WTC11 (cell line): Measurements from ENCODE around the gene PNPO. TPM values are rescaled to one million over a fixed set of nuclear protein-coding genes. Genes with fewer than 3 reads are reported as not detected.

Experiments used
- ATAC-seq: fragments of 200-7000 bp; cut with Tn5 transposase; 2 replicates; pipeline ENCODE4 v1.10.0; 2021; ENCODE audit warnings: mild to moderate bottlenecking, moderate library complexity
- CTCF ChIA-PET: fragments of 300-600 bp; sonication (Branson Sonifier 250); formaldehyde crosslinking; loops from one replicate; lab custom pipeline; 2021; ENCODE audit warnings: antibody characterized with exemption; lab: Charles Lee
- POLR2A ChIA-PET: fragments of 350-600 bp; sonication (Branson Sonifier 250); formaldehyde crosslinking; loops from one replicate; lab custom pipeline; 2021; ENCODE audit warnings: antibody characterized with exemption; lab: Charles Lee
- DNase-seq: peaks from one replicate; pipeline ENCODE4 v3.0.0; 2021; ENCODE audit warnings: low spot score
- H3K27ac Mint-ChIP-seq: 2 replicates; pipeline ENCODE4 v1.8.0; 2021; ENCODE audit warnings: mixed read lengths
- H3K27me3 Mint-ChIP-seq: 2 replicates; pipeline ENCODE4 v1.8.0; 2021; ENCODE audit warnings: low read depth, mild to moderate bottlenecking, moderate library complexity, mixed read lengths
- H3K36me3 Mint-ChIP-seq: 2 replicates; pipeline ENCODE4 v1.8.0; 2021; ENCODE audit warnings: mixed read lengths
- H3K4me1 Mint-ChIP-seq: 2 replicates; pipeline ENCODE4 v1.8.0; 2022; ENCODE audit warnings: mixed read lengths
- H3K4me3 Mint-ChIP-seq: 2 replicates; pipeline ENCODE4 v1.8.0; 2021; ENCODE audit warnings: mild to moderate bottlenecking, moderate library complexity, mixed read lengths
- H3K9me3 Mint-ChIP-seq: 2 replicates; pipeline ENCODE4 v1.8.0; 2021; ENCODE audit warnings: mixed read lengths
- CBFB ChIP-seq: sonication (generic); formaldehyde crosslinking; IDR thresholded peaks from 2 replicates; pipeline ENCODE4 v1.8.1; 2022; ENCODE audit warnings: mild to moderate bottlenecking, low read depth, missing genetic modification reagents
- CREB1 ChIP-seq: sonication (generic); formaldehyde crosslinking; IDR thresholded peaks from 2 replicates; pipeline ENCODE4 v1.8.0; 2023; ENCODE audit warnings: mild to moderate bottlenecking, missing genetic modification reagents
- FOXJ3 ChIP-seq: sonication (generic); formaldehyde crosslinking; IDR thresholded peaks from 2 replicates; pipeline ENCODE4 v1.9.0; 2021; ENCODE audit warnings: missing genetic modification reagents, mild to moderate bottlenecking, borderline replicate concordance
- KAT7 ChIP-seq: sonication (generic); formaldehyde crosslinking; IDR thresholded peaks from 2 replicates; pipeline ENCODE4 v1.8.1; 2023; ENCODE audit warnings: missing genetic modification reagents, mild to moderate bottlenecking, borderline replicate concordance
- NR1H2 ChIP-seq: sonication (generic); formaldehyde crosslinking; IDR thresholded peaks from 2 replicates; pipeline ENCODE4 v1.9.0; 2021; ENCODE audit warnings: mild to moderate bottlenecking, moderate library complexity, missing genetic modification reagents
- NR2C2 ChIP-seq: sonication (generic); formaldehyde crosslinking; IDR thresholded peaks from 2 replicates; pipeline ENCODE4 v1.8.0; 2022; ENCODE audit warnings: mild to moderate bottlenecking, missing genetic modification reagents
- RORB ChIP-seq: fragments of 250-450 bp; sonication (Bioruptor Pico); IDR thresholded peaks from 2 replicates; pipeline ENCODE4 v1.9.0; 2021; ENCODE audit warnings: mild to moderate bottlenecking
- SOX15 ChIP-seq: fragments of 250-450 bp; sonication (Bioruptor Pico); IDR thresholded peaks from 2 replicates; pipeline ENCODE4 v1.9.0; 2021; ENCODE audit warnings: mild to moderate bottlenecking
- ZNF219 ChIP-seq: sonication (generic); formaldehyde crosslinking; IDR thresholded peaks from 2 replicates; pipeline ENCODE4 v1.8.0; 2023; ENCODE audit warnings: missing genetic modification reagents, mild to moderate bottlenecking, borderline replicate concordance
- ZNF232 ChIP-seq: sonication (generic); formaldehyde crosslinking; IDR thresholded peaks from 2 replicates; pipeline ENCODE4 v1.8.0; 2022; ENCODE audit warnings: mild to moderate bottlenecking, missing genetic modification reagents
- total RNA-seq: library from RNA; stranded (reverse); gene quantifications from 3 replicates; pipeline ENCODE4 v1.2.3, GENCODE V29; 2021
- TF ChIP-seq, protein P1 (sequence below): sonication (generic); formaldehyde crosslinking; IDR thresholded peaks from 2 replicates; pipeline ENCODE4 v1.8.1; 2023; ENCODE audit warnings: mild to moderate bottlenecking, missing genetic modification reagents
- TF ChIP-seq, protein P2 (sequence below): sonication (generic); formaldehyde crosslinking; IDR thresholded peaks from 2 replicates; pipeline ENCODE4 v1.8.1; 2023; ENCODE audit warnings: mild to moderate bottlenecking, moderate library complexity, missing genetic modification reagents
- TF ChIP-seq, protein P3 (sequence below): sonication (generic); formaldehyde crosslinking; IDR thresholded peaks from 2 replicates; pipeline ENCODE4 v1.8.1; 2022; ENCODE audit warnings: missing genetic modification reagents, borderline replicate concordance
- TF ChIP-seq, protein P4 (sequence below): sonication (generic); formaldehyde crosslinking; conservative IDR thresholded peaks from 2 replicates; pipeline ENCODE4 v1.8.1; 2023; ENCODE audit warnings: mild to moderate bottlenecking, low read depth, missing genetic modification reagents, moderate library complexity
- TF ChIP-seq, protein P5 (sequence below): sonication (generic); formaldehyde crosslinking; IDR thresholded peaks from 2 replicates; pipeline ENCODE4 v1.8.1; 2022; ENCODE audit warnings: mild to moderate bottlenecking, missing genetic modification reagents, moderate library complexity, borderline replicate concordance
- TF ChIP-seq, protein P6 (sequence below): sonication (generic); formaldehyde crosslinking; IDR thresholded peaks from 2 replicates; pipeline ENCODE4 v1.8.1; 2023; ENCODE audit warnings: mild to moderate bottlenecking, missing genetic modification reagents

The PNPO gene
- total RNA-seq, 1 experiment from 2014 or later = 12.2 TPM

DNA sequence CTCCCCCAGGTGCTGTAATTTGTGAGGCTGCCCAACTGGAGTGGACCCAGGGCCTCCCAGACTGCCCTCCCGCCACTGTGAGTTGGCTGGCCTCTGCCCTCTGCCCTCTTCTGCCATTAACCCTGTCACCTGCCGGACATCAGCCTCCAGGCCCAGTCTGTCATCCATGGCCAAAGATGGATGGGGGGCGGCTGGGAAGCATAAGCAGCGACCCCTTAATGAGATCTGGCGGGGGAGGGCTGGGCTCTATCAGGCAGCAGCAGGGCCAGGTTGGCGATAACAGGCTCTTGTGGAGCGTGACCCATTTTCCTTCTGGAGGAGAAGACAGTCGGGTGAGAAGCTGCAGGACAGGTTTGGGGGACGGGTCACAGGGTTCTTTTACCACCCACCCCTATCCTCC, 54.8 kb downstream of the PNPO start:
- no peak overlapping the region for H3K27ac Mint-ChIP-seq
- no peaks in the 10 kb centered on the region for H3K27me3 Mint-ChIP-seq
- TF ChIP-seq FOXJ3 (CRISPR knock-in tag) (no peak), ZNF219 (CRISPR knock-in tag) (no peak), KAT7 (no peak), CBFB (CRISPR knock-in tag) (no peak)
- TF ChIP-seq, protein P1, sequence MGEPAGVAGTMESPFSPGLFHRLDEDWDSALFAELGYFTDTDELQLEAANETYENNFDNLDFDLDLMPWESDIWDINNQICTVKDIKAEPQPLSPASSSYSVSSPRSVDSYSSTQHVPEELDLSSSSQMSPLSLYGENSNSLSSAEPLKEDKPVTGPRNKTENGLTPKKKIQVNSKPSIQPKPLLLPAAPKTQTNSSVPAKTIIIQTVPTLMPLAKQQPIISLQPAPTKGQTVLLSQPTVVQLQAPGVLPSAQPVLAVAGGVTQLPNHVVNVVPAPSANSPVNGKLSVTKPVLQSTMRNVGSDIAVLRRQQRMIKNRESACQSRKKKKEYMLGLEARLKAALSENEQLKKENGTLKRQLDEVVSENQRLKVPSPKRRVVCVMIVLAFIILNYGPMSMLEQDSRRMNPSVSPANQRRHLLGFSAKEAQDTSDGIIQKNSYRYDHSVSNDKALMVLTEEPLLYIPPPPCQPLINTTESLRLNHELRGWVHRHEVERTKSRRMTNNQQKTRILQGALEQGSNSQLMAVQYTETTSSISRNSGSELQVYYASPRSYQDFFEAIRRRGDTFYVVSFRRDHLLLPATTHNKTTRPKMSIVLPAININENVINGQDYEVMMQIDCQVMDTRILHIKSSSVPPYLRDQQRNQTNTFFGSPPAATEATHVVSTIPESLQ (CRISPR knock-in tag) = no peak
- TF ChIP-seq, protein P2, sequence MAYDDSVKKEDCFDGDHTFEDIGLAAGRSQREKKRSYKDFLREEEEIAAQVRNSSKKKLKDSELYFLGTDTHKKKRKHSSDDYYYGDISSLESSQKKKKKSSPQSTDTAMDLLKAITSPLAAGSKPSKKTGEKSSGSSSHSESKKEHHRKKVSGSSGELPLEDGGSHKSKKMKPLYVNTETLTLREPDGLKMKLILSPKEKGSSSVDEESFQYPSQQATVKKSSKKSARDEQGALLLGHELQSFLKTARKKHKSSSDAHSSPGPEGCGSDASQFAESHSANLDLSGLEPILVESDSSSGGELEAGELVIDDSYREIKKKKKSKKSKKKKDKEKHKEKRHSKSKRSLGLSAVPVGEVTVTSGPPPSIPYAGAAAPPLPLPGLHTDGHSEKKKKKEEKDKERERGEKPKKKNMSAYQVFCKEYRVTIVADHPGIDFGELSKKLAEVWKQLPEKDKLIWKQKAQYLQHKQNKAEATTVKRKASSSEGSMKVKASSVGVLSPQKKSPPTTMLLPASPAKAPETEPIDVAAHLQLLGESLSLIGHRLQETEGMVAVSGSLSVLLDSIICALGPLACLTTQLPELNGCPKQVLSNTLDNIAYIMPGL (CRISPR knock-in tag) = no peak
- H3K9me3 Mint-ChIP-seq = no peaks in the 10 kb centered on the region
- ChIA-PET CTCF (interaction anchor here (1.1 to 3.1 kb wide), 7 partner anchors 8 to 148 kb away, joined by 3 to 25 read pairs (median 8); partner anchors contain the start of gene CDK5RAP3), POLR2A (no interaction called here)
- no peak overlapping the region for H3K4me3 Mint-ChIP-seq
- no peaks in the 10 kb centered on the region for H3K36me3 Mint-ChIP-seq
- no peak for ATAC-seq
- peaks cover 44% of the 10 kb centered on the region for H3K4me1 Mint-ChIP-seq
- no peak for DNase-seq

DNA sequence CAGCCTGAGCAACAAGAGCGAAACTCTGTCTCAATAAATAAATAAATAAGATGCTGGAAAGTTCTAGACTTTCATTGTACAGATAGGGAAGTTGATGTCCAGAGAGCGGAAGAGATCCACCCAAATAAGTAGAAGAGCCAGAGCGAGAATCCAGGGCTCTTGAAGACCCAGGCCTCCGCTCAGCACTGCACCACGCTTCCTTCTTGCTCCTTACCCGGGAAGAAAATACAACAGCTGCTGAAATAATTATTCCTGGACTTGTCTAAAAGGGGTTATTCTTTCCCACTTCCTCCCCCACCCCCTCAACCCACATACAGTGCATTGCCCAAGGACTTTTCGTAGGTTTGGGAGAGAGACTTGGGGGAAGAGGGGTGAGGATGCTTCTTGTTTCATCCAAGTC, 56.2 kb downstream of the PNPO start:
- Mint-ChIP-seq H3K4me1 (peaks cover 40% of the 10 kb centered on the region), H3K27me3 (no peaks in the 10 kb centered on the region; the same call in 1 of the 2 replicates), H3K9me3 (no peaks in the 10 kb centered on the region), H3K4me3 (no peak overlapping the region), H3K36me3 (no peaks in the 10 kb centered on the region), H3K27ac (no peak overlapping the region)
- ATAC-seq (no peak), DNase-seq (no peak)
- CTCF ChIA-PET = interaction anchor here (1.4 to 1.5 kb wide), 2 partner anchors 19 to 51 kb away, joined by 3 to 6 read pairs; no protein-coding TSS in a partner anchor
- POLR2A ChIA-PET = interaction anchor here (0.6 kb wide), 1 partner anchor 25 kb away, joined by 3 read pairs; no protein-coding TSS in a partner anchor
- TF ChIP-seq NR1H2 (CRISPR knock-in tag) (no peak), SOX15 (CRISPR knock-in tag) (no peak), RORB (CRISPR knock-in tag) (no peak), ZNF232 (CRISPR knock-in tag) (no peak), ZNF219 (CRISPR knock-in tag) (no peak), KAT7 (no peak), NR2C2 (CRISPR knock-in tag) (no peak), CREB1 (CRISPR knock-in tag) (no peak)
- TF ChIP-seq, protein P3, sequence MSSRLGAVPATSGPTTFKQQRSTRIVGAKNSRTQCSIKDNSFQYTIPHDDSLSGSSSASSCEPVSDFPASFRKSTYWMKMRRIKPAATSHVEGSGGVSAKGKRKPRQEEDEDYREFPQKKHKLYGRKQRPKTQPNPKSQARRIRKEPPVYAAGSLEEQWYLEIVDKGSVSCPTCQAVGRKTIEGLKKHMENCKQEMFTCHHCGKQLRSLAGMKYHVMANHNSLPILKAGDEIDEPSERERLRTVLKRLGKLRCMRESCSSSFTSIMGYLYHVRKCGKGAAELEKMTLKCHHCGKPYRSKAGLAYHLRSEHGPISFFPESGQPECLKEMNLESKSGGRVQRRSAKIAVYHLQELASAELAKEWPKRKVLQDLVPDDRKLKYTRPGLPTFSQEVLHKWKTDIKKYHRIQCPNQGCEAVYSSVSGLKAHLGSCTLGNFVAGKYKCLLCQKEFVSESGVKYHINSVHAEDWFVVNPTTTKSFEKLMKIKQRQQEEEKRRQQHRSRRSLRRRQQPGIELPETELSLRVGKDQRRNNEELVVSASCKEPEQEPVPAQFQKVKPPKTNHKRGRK (CRISPR knock-in tag) = no peak
- TF ChIP-seq, protein P4, sequence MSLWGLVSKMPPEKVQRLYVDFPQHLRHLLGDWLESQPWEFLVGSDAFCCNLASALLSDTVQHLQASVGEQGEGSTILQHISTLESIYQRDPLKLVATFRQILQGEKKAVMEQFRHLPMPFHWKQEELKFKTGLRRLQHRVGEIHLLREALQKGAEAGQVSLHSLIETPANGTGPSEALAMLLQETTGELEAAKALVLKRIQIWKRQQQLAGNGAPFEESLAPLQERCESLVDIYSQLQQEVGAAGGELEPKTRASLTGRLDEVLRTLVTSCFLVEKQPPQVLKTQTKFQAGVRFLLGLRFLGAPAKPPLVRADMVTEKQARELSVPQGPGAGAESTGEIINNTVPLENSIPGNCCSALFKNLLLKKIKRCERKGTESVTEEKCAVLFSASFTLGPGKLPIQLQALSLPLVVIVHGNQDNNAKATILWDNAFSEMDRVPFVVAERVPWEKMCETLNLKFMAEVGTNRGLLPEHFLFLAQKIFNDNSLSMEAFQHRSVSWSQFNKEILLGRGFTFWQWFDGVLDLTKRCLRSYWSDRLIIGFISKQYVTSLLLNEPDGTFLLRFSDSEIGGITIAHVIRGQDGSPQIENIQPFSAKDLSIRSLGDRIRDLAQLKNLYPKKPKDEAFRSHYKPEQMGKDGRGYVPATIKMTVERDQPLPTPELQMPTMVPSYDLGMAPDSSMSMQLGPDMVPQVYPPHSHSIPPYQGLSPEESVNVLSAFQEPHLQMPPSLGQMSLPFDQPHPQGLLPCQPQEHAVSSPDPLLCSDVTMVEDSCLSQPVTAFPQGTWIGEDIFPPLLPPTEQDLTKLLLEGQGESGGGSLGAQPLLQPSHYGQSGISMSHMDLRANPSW (CRISPR knock-in tag) = no peak
- TF ChIP-seq, protein P5, sequence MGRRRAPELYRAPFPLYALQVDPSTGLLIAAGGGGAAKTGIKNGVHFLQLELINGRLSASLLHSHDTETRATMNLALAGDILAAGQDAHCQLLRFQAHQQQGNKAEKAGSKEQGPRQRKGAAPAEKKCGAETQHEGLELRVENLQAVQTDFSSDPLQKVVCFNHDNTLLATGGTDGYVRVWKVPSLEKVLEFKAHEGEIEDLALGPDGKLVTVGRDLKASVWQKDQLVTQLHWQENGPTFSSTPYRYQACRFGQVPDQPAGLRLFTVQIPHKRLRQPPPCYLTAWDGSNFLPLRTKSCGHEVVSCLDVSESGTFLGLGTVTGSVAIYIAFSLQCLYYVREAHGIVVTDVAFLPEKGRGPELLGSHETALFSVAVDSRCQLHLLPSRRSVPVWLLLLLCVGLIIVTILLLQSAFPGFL (CRISPR knock-in tag) = no peak
- TF ChIP-seq, protein P6, sequence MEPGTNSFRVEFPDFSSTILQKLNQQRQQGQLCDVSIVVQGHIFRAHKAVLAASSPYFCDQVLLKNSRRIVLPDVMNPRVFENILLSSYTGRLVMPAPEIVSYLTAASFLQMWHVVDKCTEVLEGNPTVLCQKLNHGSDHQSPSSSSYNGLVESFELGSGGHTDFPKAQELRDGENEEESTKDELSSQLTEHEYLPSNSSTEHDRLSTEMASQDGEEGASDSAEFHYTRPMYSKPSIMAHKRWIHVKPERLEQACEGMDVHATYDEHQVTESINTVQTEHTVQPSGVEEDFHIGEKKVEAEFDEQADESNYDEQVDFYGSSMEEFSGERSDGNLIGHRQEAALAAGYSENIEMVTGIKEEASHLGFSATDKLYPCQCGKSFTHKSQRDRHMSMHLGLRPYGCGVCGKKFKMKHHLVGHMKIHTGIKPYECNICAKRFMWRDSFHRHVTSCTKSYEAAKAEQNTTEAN = no peak
- TF ChIP-seq, all 79 proteins: peak for 0
